Measurements from ENCODE around the gene UGT1A6.

Gene UGT1A6

GRCh38 chr2:233705911-233706506 is 13.3 kb downstream of the UGT1A6 start:
- no peaks in the 10 kb centered on the region for H3K27me3 ChIP-seq (ENCODE audit: insufficient read depth, poor library complexity, severe bottlenecking)
- ATAC-seq (ENCODE audit: low read depth) (peak; percentile 29; the same call in 1 of the 3 replicates), DNase-seq (ENCODE audit: low spot score) (no peak)
- no peaks in the 10 kb centered on the region for H3K36me3 ChIP-seq (ENCODE audit: low read depth)
- peaks cover 22% of the 10 kb centered on the region for H3K4me1 ChIP-seq (ENCODE audit: insufficient read depth, poor library complexity, severe bottlenecking)
- H3K27ac ChIP-seq (ENCODE audit: poor library complexity, severe bottlenecking): peak overlapping the region; percentile 17
- no peak overlapping the region for H3K4me3 ChIP-seq (ENCODE audit: severe bottlenecking)
- no peak for TF ChIP-seq CTCF (IDR thresholded peaks at IDR 0.05; ENCODE audit: poor library complexity, severe bottlenecking)
- no peaks in the 10 kb centered on the region for H3K9me3 ChIP-seq (ENCODE audit: severe bottlenecking)

- no peak overlapping the region for H3K4me3 ChIP-seq (ENCODE audit: severe bottlenecking)
- ATAC-seq (ENCODE audit: low read depth): peak; percentile 81
- TF ChIP-seq CTCF (IDR thresholded peaks at IDR 0.05; ENCODE audit: poor library complexity, severe bottlenecking): no peak
- no peaks in the 10 kb centered on the region for H3K9me3 ChIP-seq (ENCODE audit: severe bottlenecking)
- H3K4me1 ChIP-seq (ENCODE audit: insufficient read depth, poor library complexity, severe bottlenecking): peaks cover 22% of the 10 kb centered on the region
- peak overlapping the region; percentile 17 for H3K27ac ChIP-seq (ENCODE audit: poor library complexity, severe bottlenecking)
- no peak for DNase-seq (ENCODE audit: low spot score)
- no peaks in the 10 kb centered on the region for H3K27me3 ChIP-seq (ENCODE audit: insufficient read depth, poor library complexity, severe bottlenecking)
- H3K36me3 ChIP-seq (ENCODE audit: low read depth): no peaks in the 10 kb centered on the region
Observed at GRCh38 chr2:233706720-233707119, 14.0 kb downstream of the UGT1A6 start.

GRCh38 chr2:233707940-233708644 is 15.4 kb downstream of the UGT1A6 start:
- TF ChIP-seq CTCF (IDR thresholded peaks at IDR 0.05; ENCODE audit: poor library complexity, severe bottlenecking): no peak
- no peak for ATAC-seq (ENCODE audit: low read depth)
- no peak for DNase-seq (ENCODE audit: low spot score)
- Histone ChIP-seq H3K4me1 (ENCODE audit: insufficient read depth, poor library complexity, severe bottlenecking) (peaks cover 22% of the 10 kb centered on the region), H3K36me3 (ENCODE audit: low read depth) (no peaks in the 10 kb centered on the region), H3K4me3 (ENCODE audit: severe bottlenecking) (no peak overlapping the region), H3K9me3 (ENCODE audit: severe bottlenecking) (no peaks in the 10 kb centered on the region), H3K27ac (ENCODE audit: poor library complexity, severe bottlenecking) (no peak overlapping the region), H3K27me3 (ENCODE audit: insufficient read depth, poor library complexity, severe bottlenecking) (no peaks in the 10 kb centered on the region)

GRCh38 chr2:233708942-233709341 is 16.3 kb downstream of the UGT1A6 start:
- ATAC-seq (ENCODE audit: low read depth) (no peak), DNase-seq (ENCODE audit: low spot score) (no peak)
- H3K36me3 ChIP-seq (ENCODE audit: low read depth): no peaks in the 10 kb centered on the region
- H3K4me3 ChIP-seq (ENCODE audit: severe bottlenecking): no peak overlapping the region
- H3K27ac ChIP-seq (ENCODE audit: poor library complexity, severe bottlenecking): no peak overlapping the region
- no peaks in the 10 kb centered on the region for H3K27me3 ChIP-seq (ENCODE audit: insufficient read depth, poor library complexity, severe bottlenecking)
- H3K4me1 ChIP-seq (ENCODE audit: insufficient read depth, poor library complexity, severe bottlenecking): peaks cover 22% of the 10 kb centered on the region
- TF ChIP-seq CTCF (IDR thresholded peaks at IDR 0.05; ENCODE audit: poor library complexity, severe bottlenecking): no peak
- H3K9me3 ChIP-seq (ENCODE audit: severe bottlenecking): no peaks in the 10 kb centered on the region

All from RWPE2 (cell line).